Bronchial epithelial cell (primary cell): ENCODE data around the gene EEPD1. TPM values are rescaled to one million over a fixed set of nuclear protein-coding genes. Genes with fewer than 3 reads are reported as not detected.
"Not testable (repeated sequence)": the region's sequence is repeated elsewhere in the genome, so short reads cannot be mapped to it uniquely, and the experiment has no call there.

Experiments
- DNase-seq: peaks from one replicate; pipeline ENCODE4 v3.0.0-alpha.2; 2010; ENCODE audit warnings: low read depth
- FAIRE-seq: peaks from 2 replicates; lab custom pipeline; 2011; peaks lifted over from hg19 to GRCh38; lab: Jason Lieb, UNC
- H3K27me3 ChIP-seq: 2 replicates; pipeline ENCODE4 v1.5.1; 2011; ENCODE audit warnings: low read length; ENCODE audit not compliant: control insufficient read depth, insufficient read depth
- H3K36me3 ChIP-seq: 2 replicates; pipeline ENCODE4 v1.5.1; 2011; ENCODE audit warnings: low read length; ENCODE audit not compliant: control insufficient read depth, insufficient read depth
- H3K4me3 ChIP-seq: 2 replicates; pipeline ENCODE4 v1.5.1; 2011; ENCODE audit warnings: mild to moderate bottlenecking, low read depth, low read length, control low read depth
- CTCF ChIP-seq: IDR thresholded peaks from 2 replicates; pipeline ENCODE4 v1.5.1; 2011; ENCODE audit warnings: mild to moderate bottlenecking, moderate library complexity, low read length, control low read depth, inconsistent platforms; ENCODE audit not compliant: insufficient read depth, severe bottlenecking
- total RNA-seq: library from RNA; depleted of rRNA; stranded (reverse); fragments of >200 nt; gene quantifications from 2 replicates; pipeline ENCODE4 v1.2.1, GENCODE V29; 2014

Gene EEPD1
- total RNA-seq, 1 donor from 2014 or later = 2.9 TPM

GRCh38 chr7:36245684-36246299 is 92.7 kb downstream of the EEPD1 start:
- no peak for FAIRE-seq
- Histone ChIP-seq H3K36me3 (no peaks in the 10 kb centered on the region), H3K4me3 (no peak overlapping the region), H3K27me3 (no peaks in the 10 kb centered on the region)
- no peak for TF ChIP-seq CTCF
- no peak for DNase-seq

- DNase-seq = no peak
- TF ChIP-seq CTCF = no peak
- no peaks in the 10 kb centered on the region for H3K27me3 ChIP-seq
- no peak for FAIRE-seq
- no peak overlapping the region for H3K4me3 ChIP-seq
- no peaks in the 10 kb centered on the region for H3K36me3 ChIP-seq
Measured at GRCh38 chr7:36249091-36249490, 96.0 kb downstream of the EEPD1 start.

GRCh38 chr7:36253699-36254098 is 100.6 kb downstream of the EEPD1 start:
- FAIRE-seq (no peak), DNase-seq (no peak)
- no peak for TF ChIP-seq CTCF
- H3K27me3 ChIP-seq = no peaks in the 10 kb centered on the region
- no peak overlapping the region for H3K4me3 ChIP-seq
- H3K36me3 ChIP-seq = no peaks in the 10 kb centered on the region

GRCh38 chr7:36258510-36259259 is 105.6 kb downstream of the EEPD1 start:
- FAIRE-seq, H3K36me3 ChIP-seq, H3K4me3 ChIP-seq, H3K27me3 ChIP-seq: not testable (repeated sequence)
- peak; percentile 81 for DNase-seq

GRCh38 chr7:36260481-36260880 is 107.4 kb downstream of the EEPD1 start:
- FAIRE-seq = no peak
- Histone ChIP-seq H3K36me3 (no peaks in the 10 kb centered on the region), H3K4me3 (no peak overlapping the region), H3K27me3 (no peaks in the 10 kb centered on the region)
- DNase-seq = no peak
- no peak for TF ChIP-seq CTCF

GRCh38 chr7:36261019-36261754 is 108.1 kb downstream of the EEPD1 start:
- TF ChIP-seq CTCF = no peak
- H3K4me3 ChIP-seq = no peak overlapping the region
- H3K36me3 ChIP-seq = no peaks in the 10 kb centered on the region
- no peak for FAIRE-seq
- DNase-seq = no peak
- no peaks in the 10 kb centered on the region for H3K27me3 ChIP-seq
